GM19099 (cell line): ENCODE measurements around the gene CCDC174.

ENCODE experiments used
- POLR2A ChIP-seq: IDR thresholded peaks from 3 replicates; pipeline ENCODE4 v1.6.1; 2011; ENCODE audit warnings: low read depth; ENCODE audit not compliant: insufficient read length; ENCODE audit errors: extremely low read depth

The CCDC174 gene

DNA sequence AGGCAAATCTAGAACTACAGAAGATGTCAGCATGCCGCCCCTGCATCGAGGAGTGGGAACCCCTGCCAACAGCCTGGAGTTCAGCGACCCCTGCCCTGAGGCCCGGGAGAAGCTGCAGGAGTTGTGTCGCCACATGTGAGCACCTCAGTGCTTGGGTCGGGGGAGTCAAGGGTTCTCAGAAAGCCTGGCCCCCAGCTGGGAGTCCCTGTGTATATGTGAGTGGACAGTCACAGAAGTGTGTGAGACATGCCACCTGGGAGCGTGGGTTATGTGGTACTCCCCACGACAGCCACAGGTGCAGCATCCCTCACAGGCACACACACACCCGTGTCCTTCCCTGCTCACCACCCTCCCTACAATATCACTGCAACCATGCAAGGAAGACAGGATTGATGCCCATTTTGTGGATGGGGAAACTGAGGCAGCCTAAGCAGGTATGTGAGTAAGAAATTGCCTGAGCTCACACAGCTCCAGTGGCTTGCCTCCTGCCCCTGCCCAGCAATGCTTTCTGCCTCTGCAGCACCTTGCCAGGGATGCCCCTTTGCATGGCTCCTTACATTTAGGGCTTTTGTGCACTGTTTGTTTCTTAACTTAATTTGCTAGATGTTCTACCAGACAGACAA, 51.7 kb downstream of the CCDC174 start:
- TF ChIP-seq POLR2A, result no peak

DNA sequence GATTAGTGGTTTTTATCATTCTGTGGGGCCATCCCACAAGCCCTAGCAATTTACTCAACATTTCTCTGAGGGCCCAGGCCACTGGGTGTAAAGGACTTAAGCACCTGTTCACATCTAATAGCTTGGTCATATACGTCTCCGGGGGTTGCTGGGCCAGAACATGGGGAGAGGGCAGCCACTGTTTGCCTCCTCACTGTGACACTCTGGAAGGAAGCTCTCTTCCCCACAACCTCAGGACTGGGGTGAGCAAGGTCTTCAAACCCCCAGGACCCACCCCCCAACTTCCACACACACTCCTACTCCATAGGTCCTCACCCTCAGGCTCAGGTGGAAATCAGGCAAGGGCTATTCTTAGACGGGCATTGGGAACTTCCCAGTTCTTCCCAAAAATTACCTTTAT, 52.2 kb downstream of the CCDC174 start:
- TF ChIP-seq POLR2A, result no peak

DNA sequence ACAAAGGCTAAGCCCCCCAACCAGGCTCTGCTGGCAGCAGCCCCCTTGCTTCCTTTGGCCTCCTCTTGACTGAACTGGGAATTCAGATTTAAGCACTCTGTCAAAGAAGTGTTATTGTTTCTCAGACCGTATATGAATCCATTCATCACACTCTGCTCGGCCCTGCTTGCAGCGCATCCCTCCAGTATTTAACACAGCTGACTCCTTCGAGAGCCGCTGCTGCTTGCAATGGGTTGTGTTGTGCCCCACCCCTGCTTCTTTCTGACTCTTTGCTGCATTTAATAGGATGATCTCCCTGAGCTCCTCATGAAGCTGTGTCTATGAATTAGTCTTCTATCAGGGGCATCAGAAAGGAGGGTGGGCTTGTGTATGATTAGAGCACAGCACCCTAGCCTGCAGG, 54.5 kb downstream of the CCDC174 start:
- TF ChIP-seq POLR2A, result no peak

DNA sequence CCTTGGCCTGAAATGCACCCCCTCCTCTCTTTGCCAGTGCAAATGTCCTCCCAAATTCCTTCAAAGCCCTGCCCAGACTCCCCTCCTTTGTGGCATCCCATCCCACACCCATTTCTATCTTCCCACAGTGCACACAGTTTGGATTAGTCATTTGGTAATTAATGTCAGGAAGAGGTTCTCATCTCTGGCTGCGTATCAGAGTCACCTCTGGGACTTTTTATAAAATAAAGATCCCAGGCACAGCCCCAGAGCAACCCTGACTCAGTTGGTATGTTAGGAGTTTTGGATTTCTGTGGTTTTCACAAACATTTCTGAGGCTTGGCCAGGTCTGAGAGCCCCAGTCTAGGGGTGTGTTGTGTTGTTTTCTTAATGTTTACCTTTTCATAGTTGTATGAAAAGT, 65.0 kb downstream of the CCDC174 start:
- no peak for TF ChIP-seq POLR2A

DNA sequence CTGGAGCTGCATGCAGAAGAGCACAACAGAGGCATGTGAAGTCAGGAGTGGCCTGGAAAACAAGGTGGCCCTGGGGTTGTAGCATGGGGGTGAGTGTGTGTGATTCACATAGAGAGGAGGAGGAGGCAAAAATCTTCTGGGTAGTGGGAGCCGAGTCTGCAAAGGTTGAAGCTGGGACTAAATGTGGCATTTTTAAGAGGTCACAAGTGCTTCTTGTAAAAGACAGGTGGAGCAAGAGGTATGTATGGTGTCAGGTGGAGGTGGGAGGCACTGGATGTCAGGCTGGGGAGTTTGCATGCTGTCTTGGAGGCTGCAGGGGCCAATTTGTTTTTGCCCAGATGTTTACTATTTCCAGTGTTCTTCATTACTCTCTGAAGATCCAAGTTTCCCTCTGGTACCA, 65.7 kb downstream of the CCDC174 start:
- no peak for TF ChIP-seq POLR2A

DNA sequence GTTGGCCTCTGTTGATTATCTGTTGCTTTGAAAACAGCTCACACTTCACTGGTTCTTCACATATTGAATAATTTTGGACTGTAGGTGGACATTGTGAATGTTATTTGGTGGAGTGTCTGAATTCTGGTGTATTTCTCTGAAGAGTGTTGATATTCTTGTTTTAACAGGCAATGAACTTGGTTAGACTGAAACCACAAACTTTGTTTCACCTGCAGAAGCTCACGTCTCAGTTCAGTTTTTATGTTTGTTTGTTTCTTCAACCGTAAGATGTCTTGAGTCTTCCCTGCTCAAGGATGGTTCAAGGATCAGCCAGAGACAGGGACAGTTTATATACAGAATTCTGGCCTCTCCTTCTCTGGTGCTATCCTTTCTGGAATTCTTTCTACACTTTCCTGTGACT, 67.0 kb downstream of the CCDC174 start:
- no peak for TF ChIP-seq POLR2A

DNA sequence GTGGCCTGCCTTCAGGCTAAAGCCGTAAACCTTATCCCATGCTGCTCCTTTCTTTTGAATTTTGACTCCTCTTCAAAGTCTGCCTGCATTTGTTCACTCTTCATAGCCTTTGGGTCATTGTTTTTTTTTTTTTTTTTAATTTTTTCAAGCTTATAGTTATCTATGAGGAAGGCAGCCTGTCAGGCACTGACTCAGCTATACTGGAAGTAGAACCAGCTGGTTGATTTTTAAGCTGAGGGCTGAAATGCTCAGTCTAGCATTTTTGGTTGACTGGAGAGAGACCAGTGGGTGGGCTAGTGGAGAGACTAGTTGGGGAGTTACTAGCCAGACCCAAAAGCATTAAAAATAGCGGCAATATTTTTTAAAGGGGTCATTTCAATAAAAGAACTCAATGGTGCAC, 67.4 kb downstream of the CCDC174 start:
- TF ChIP-seq POLR2A, result no peak

DNA sequence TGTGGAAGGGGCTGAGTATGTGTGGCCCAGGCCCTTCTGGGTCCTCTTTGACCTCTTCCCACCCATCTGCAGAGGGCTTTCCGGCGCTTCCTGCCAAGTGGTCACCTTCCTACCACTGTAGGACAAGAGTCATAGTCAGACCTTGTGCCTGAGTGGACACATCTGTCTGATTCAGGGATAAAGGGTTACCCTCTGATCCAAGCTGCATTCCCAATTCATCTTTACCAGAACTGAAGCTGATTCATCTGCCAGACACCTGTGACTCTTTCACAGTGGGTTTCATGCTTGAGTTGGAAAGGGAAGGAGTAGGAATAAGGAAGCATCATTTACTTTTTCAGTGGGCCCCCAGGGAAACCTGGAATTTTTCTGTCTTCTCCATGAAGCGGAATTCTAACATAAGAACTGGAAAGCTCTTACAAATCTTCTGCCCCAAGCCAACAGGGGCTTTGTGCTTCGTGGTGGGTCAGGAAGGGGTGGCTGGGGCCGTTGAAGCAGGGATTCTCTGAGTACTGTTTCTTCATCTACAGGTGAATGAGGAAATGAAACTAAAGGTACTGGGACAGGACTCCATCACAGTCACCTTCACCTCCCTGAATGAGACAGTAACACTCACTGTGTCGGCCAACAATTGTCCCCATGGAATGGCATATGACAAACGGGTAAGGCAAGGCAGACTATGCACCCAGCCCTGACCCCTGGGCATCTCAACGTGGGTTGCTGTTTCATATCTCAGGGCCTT, 69.7 kb downstream of the CCDC174 start:
- TF ChIP-seq POLR2A, result no peak
